NCI-H446 (cell line): ENCODE measurements around the gene DNAH10.
A peak's percentile ranks its signal among the peaks of the same experiment; 100 is the strongest.
"Not testable (repeated sequence)": the region's sequence is repeated elsewhere in the genome, so short reads cannot be mapped to it uniquely, and the experiment has no call there.

Source experiments
- DNase-seq, 2 experiments: peaks; one replicate each; lab custom pipeline; 2025; lab: John Stamatoyannopoulos, UW

The DNAH10 gene

GRCh38 chr12:123934829-123935228 is 172.7 kb downstream of the DNAH10 start:
- DNase-seq, result no peak

GRCh38 chr12:123935956-123936355 is 173.9 kb downstream of the DNAH10 start:
- DNase-seq, result no peak

- no peak for DNase-seq
Measured at GRCh38 chr12:123936471-123936870, 174.4 kb downstream of the DNAH10 start.

GRCh38 chr12:123936956-123937706 is 175.0 kb downstream of the DNAH10 start:
- DNase-seq, result no peak

GRCh38 chr12:123937707-123938591 is 175.8 kb downstream of the DNAH10 start:
- no peak for DNase-seq

- DNase-seq, result no peak
Measured at GRCh38 chr12:123938679-123939480, 176.8 kb downstream of the DNAH10 start.

- no peak for DNase-seq
Measured at GRCh38 chr12:123939716-123940626, 177.9 kb downstream of the DNAH10 start.

- DNase-seq, result no peak
Measured at GRCh38 chr12:123940627-123940966, 178.5 kb downstream of the DNAH10 start.

- DNase-seq, result no peak
Measured at GRCh38 chr12:123941000-123941399, 178.9 kb downstream of the DNAH10 start.

GRCh38 chr12:123941624-123942237 is 179.6 kb downstream of the DNAH10 start:
- DNase-seq, result no peak

- no peak for DNase-seq
Measured at GRCh38 chr12:123942238-123942653, 180.1 kb downstream of the DNAH10 start.

- DNase-seq, result no peak
Measured at GRCh38 chr12:123942911-123943648, 181.0 kb downstream of the DNAH10 start.

GRCh38 chr12:123943816-123944215 is 181.7 kb downstream of the DNAH10 start:
- peak in 1 of 2 experiments; percentile 24 for DNase-seq

- DNase-seq, result no peak
Measured at GRCh38 chr12:123944696-123945095, 182.6 kb downstream of the DNAH10 start.

GRCh38 chr12:123945287-123946151 is 183.4 kb downstream of the DNAH10 start:
- DNase-seq, result no peak

GRCh38 chr12:123946152-123946515 is 184.0 kb downstream of the DNAH10 start:
- no peak for DNase-seq

GRCh38 chr12:123946516-123947505 is 184.7 kb downstream of the DNAH10 start:
- DNase-seq, result not testable (repeated sequence)

GRCh38 chr12:123947531-123947930 is 185.4 kb downstream of the DNAH10 start:
- DNase-seq, result not testable (repeated sequence)
